Stimulated activated CD4-positive, alpha-beta T cell treated with anti-CD3 and anti-CD28 coated beads, Interleukin-2, amount 100 ng/mL, for 4 hours (primary cell): Measurements from ENCODE around the gene PIEZO2.
"Not testable (repeated sequence)": the region's sequence is repeated elsewhere in the genome, so short reads cannot be mapped to it uniquely, and the experiment has no call there.

Experiments
- DNase-seq: peaks from one replicate; pipeline ENCODE4 v3.0.0-alpha.2; 2020; ENCODE audit warnings: low read depth

PIEZO2 gene

DNA sequence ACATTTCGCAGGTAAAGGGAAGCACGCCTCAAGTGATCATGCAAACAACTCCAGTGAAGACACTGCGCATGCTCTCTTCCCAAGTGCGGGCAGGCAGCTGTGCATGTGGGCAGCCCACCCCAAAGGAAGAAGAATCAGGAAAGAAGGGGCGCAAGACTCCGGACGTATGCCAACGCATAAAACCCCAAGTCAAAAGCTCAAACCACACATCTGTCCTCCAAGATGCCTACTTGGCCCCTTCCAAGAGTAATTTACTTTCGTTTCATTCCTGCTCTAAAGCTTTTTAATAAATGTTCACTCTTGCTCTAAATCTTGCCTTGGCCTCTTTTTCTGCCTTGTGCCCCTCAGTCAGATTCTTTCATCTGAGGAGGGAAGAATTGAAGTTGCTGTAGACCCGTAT lies 254.9 kb downstream of the PIEZO2 start:
- DNase-seq = no peak

- no peak for DNase-seq
Observed at GRCh38 chr18:10893761-10894160, 255.6 kb downstream of the PIEZO2 start.

DNA sequence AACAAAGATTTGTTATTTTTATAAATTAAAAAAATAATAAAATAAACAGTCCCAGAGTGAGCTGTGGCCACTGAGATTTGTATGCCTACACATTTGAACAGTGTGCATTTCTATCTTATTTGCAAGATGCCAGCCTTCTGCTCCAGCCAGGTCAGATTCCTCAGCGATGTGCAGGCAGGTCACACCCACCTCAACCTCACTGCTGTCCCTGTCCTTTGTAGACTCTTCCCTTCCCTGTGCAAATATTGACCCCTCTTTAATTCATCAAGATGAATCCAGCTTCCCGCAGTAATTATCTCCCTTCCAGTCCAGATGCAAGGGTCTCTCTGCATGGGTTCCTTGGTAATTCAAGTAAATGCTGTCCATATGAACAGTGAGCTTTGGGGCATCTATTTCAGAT lies 256.2 kb downstream of the PIEZO2 start:
- DNase-seq = no peak

- no peak for DNase-seq
Observed at GRCh38 chr18:10892786-10893185, 256.6 kb downstream of the PIEZO2 start.

GRCh38 chr18:10890022-10890421 lies 259.3 kb downstream of the PIEZO2 start:
- no peak for DNase-seq

GRCh38 chr18:10878703-10879102 lies 270.7 kb downstream of the PIEZO2 start:
- no peak for DNase-seq

DNA sequence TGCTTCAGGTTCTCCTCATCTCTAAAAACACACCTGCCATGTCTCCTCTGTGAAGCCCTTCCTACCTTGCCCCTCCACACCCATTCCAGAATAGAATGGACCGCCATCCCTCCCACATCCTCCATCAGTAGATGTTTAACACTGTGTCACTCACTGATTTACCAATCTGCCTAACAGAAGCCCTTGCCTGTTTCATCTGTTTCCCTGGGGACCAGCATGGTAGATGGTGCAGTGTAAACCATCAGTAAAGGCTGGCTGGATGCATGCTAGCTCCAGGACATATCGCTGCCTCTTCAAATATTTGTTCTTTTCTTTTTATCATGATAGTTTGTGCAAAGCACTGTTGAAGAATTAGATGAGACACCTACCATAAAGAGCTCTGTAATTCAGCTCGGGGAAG lies 271.4 kb downstream of the PIEZO2 start:
- DNase-seq = no peak

DNA sequence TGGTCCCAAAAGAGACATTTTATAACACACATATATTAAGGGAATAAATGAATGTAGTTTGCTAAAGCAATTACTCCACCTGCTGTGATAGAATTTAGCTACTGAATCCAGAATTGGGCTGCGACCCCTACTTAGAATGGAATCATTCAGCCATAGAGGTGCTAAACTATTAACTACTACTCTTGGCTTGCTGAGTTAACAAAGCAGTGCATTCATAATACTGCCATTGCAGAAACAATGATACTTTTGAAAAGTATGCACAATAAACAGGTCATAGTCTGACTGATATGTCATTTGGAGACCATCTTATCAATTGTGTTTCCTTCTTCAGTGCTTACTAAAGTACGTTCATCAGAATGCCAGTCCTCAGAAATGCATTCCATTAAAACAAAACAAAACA lies 273.6 kb downstream of the PIEZO2 start:
- DNase-seq = no peak

DNA sequence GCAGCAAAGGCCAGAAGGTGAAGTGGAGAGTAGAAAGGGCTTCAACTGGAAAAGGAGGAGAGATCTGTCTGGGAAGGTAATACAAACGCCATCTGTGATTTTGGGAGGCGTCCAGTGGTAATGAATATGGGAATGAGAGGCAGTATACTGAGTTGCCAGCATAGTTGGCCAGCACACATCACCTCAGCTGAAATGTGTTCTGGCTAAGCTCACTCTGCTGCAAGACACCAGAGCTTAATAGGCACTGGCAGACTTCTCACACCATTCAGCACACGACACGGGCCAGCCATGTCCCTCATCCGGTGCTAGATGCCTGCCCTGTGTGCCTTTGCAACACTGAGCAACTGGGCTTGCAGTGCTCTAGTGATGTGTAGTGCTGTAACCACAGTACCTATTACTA lies 277.1 kb downstream of the PIEZO2 start:
- no peak for DNase-seq

DNA sequence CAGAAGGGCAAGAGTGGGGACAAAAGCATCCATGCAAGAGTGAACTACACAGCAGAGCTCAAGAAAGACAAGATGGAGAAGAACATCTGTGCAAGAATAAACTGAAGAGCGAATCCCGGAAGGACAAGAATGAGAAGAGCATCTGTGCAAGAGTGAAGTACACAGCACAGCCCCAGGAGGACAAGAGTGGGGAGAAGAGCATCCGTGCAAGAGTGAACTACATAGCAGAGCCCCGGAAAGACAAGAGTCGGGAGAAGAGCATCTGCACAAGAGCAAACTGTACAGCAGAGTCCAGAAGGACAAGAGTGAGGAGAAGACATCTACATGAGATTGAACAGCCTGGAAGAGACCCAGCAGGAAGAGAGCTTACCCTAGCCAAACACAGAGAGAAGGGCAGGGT lies 284.6 kb downstream of the PIEZO2 start:
- no peak for DNase-seq

GRCh38 chr18:10863026-10863425 lies 286.3 kb downstream of the PIEZO2 start:
- DNase-seq = no peak

GRCh38 chr18:10860928-10861327 lies 288.4 kb downstream of the PIEZO2 start:
- no peak for DNase-seq

GRCh38 chr18:10860382-10860781 lies 289.0 kb downstream of the PIEZO2 start:
- no peak for DNase-seq

DNA sequence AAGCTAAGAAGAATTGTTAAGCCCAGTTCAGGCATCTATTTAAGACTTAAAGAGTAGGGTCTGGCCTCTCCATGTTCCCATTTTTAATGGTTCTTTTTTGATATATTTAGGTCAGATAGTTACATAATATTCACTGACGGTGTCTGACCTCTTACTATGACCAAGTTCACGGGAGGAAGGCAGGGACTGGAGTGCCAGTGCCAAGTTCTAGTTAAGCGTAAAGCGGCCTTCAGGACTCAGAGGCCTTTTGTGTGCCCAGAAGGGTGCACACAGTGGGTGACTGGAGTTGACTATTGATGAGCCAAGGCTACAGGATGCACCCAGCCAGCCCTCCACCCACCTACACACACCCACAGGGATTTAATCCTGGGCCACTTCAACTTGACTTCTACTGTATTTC lies 290.9 kb downstream of the PIEZO2 start:
- DNase-seq = no peak

GRCh38 chr18:10856132-10856531 lies 293.2 kb downstream of the PIEZO2 start:
- DNase-seq = no peak

GRCh38 chr18:10852385-10853303 lies 296.7 kb downstream of the PIEZO2 start:
- no peak for DNase-seq

DNA sequence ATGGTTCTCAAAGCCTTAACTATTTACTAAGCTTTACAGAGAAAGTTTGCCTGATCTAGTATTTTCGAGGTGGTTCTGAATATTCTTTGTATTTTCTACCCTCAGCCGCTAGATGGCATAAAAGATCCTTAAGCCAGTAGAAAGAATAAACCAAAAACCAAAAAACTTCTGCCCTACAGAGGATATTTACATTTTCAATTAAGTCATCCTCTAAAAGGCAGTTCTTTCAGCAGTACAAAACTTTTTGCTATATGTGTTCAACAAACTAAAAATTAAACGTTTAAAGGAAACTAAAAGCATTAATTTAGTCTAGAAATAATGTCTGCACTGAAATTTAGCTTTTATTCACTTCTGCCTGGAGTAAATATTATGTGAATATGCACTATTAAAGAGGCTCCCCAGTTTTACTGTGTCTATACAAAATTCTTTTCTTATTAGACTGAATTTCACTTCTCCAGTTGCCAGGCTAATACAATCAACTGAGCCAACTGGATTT lies 297.5 kb downstream of the PIEZO2 start:
- DNase-seq = no peak

- no peak for DNase-seq
Observed at GRCh38 chr18:10850840-10851239, 298.5 kb downstream of the PIEZO2 start.

DNA sequence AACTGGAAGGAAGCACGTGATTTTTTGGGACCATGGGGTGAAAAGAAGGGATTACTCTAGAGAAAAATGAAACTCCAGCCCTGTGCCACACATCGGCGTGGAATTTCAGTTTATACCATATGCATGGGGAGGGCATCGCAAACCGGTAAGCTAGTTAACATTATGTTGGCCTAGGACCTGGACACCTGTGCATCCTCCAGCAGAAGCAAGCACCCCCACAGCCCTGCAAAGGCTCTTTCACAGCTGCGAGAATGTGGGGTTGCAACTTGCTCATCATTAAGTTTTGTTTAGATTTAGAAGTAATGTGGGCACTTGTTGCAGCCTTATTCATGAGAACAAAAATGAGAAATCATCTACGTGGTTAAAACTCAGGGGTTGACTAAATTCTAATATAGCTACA lies 299.2 kb downstream of the PIEZO2 start:
- no peak for DNase-seq

GRCh38 chr18:10847907-10848306 lies 301.5 kb downstream of the PIEZO2 start:
- no peak for DNase-seq

- no peak for DNase-seq
Observed at GRCh38 chr18:10847408-10847790, 302.0 kb downstream of the PIEZO2 start.

DNA sequence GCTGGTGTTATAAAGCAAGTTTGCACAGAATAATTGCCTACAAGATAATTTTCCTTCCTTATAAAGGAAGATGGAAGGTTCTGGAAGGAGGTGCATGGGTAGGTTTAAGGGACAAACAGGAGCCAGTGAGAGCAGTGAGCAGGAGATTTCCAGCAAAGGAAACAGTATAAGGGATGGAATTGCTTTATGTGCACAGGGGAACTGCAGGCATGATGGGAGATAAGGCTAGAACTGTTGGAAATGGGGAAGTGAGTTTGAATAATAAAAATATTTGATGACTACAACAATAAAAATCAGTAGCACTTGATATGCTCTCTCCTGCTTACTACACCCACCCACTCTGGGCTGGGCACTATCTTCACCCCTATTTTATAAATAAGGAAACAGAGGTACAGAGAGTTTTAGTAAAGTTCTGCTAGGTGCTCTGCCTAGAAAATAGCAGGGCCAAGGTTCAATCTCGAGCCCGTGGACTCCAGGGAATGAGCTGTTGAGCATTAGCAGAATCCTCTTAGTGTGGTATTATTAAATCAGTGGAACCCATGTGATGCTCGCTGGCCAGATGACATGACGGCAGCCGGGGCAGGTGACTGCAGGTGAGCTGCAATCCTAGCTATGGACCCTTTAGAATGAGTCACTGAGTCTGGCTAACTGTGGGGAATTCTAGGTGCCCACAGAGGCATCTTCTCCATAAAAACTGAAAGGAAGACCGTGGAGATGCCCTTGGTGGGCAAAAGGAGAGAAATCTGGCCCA lies 302.5 kb downstream of the PIEZO2 start:
- no peak for DNase-seq

DNA sequence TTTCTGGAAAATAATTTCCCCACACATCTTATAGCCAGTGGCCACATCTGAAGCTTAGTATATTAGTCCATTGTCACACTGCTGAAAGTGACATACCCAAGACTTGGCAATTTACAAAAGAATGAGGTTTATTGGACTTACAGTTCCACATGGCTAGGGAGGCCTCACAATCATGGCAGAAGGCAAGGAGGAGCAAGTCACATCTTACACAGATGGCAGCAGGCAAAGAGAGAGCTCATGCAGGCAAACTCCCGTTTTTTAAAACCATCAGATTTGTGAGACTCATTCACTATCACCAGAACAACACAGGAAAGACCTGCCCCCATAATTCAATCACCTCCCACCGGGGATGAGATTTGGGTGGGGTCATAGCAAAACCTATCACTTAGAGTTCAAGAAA lies 303.3 kb downstream of the PIEZO2 start:
- not testable (repeated sequence) for DNase-seq
